Adipocyte (in vitro differentiated cells): Measurements from ENCODE around the gene GNB1.

Experiments used
- DNase-seq: peaks from one replicate; pipeline ENCODE4 v3.0.0-alpha.2; 2015; ENCODE audit warnings: low read depth
- H3K27me3 ChIP-seq: replicated peaks from 2 replicates; pipeline ENCODE4 v1.7.0; 2013; ENCODE audit warnings: mild to moderate bottlenecking, low read length, moderate library complexity; ENCODE audit not compliant: control insufficient read depth, insufficient read depth
- H3K36me3 ChIP-seq: 2 replicates; pipeline ENCODE4 v1.7.0; 2013; ENCODE audit warnings: low read length, mild to moderate bottlenecking, moderate library complexity; ENCODE audit not compliant: control insufficient read depth, insufficient read depth, severe bottlenecking
- H3K4me1 ChIP-seq: 2 replicates; pipeline ENCODE4 v1.7.0; 2013; ENCODE audit warnings: mild to moderate bottlenecking, low read length, moderate library complexity; ENCODE audit not compliant: control insufficient read depth, insufficient read depth
- H3K4me3 ChIP-seq: 2 replicates; pipeline ENCODE4 v1.7.0; 2013; ENCODE audit warnings: mild to moderate bottlenecking, low read length, moderate library complexity
- H3K9ac ChIP-seq: 2 replicates; pipeline ENCODE4 v1.7.0; 2013; ENCODE audit warnings: mild to moderate bottlenecking, low read length, moderate library complexity
- H3K9me3 ChIP-seq: 2 replicates; pipeline ENCODE4 v1.7.0; 2013; ENCODE audit warnings: mild to moderate bottlenecking, low read length, moderate library complexity; ENCODE audit not compliant: control insufficient read depth

The GNB1 gene

DNA sequence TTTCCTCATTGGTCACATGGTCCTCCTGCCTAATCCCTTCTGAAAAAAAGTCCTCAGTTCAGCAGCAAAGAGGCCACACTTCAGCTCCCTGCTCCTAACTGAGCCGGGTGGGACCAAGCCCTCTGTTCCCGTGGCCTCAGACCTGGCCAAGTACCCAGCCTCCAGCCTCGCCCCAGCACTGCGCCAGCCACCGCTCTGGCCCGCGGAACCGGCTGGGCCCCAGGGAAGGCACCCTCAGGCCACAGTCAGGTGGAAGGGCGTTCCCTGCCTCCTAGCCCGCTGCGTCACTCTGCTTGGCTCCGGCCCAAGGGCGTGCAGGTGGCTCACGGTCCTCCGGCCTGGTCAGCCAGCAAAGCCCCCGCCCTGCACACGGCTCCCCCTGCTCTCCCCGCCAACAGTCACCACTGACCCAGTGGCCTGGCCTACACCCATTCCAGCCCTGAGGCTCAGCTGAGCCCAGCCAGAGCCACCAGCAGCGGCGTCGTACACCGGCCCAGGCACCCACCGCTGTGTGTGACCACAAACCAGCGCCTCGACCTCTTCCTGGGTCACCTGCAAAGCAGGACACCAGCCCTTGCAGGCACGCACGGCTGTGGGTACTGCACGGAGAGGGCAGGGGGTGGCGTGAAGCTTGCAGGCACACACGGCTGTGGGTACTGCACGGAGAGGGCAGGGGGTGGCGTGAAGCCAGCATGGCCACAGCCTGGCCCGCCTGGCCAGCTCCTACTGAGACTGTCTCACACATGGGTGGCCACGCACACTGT, 132.0 kb downstream of the GNB1 start:
- no peaks in the 10 kb centered on the region for H3K9me3 ChIP-seq
- H3K27me3 ChIP-seq, result no peaks in the 10 kb centered on the region
- H3K9ac ChIP-seq, result no peak overlapping the region
- H3K36me3 ChIP-seq, result peaks cover 80% of the 10 kb centered on the region
- H3K4me3 ChIP-seq, result no peak overlapping the region
- H3K4me1 ChIP-seq, result peaks cover 18% of the 10 kb centered on the region
- DNase-seq, result no peak

GRCh38 chr1:1758059-1758621, 132.7 kb downstream of the GNB1 start:
- DNase-seq, result no peak
- no peak overlapping the region for H3K4me3 ChIP-seq
- H3K9me3 ChIP-seq, result no peaks in the 10 kb centered on the region
- peaks cover 82% of the 10 kb centered on the region for H3K36me3 ChIP-seq
- no peaks in the 10 kb centered on the region for H3K27me3 ChIP-seq
- peaks cover 14% of the 10 kb centered on the region for H3K4me1 ChIP-seq
- H3K9ac ChIP-seq, result no peak overlapping the region

GRCh38 chr1:1757422-1758058, 133.3 kb downstream of the GNB1 start:
- H3K9ac ChIP-seq, result no peak overlapping the region
- peaks cover 87% of the 10 kb centered on the region for H3K36me3 ChIP-seq
- no peaks in the 10 kb centered on the region for H3K27me3 ChIP-seq
- no peak for DNase-seq
- H3K4me1 ChIP-seq, result peaks cover 14% of the 10 kb centered on the region
- no peak overlapping the region for H3K4me3 ChIP-seq
- no peaks in the 10 kb centered on the region for H3K9me3 ChIP-seq

- H3K27me3 ChIP-seq, result no peaks in the 10 kb centered on the region
- H3K9me3 ChIP-seq, result no peaks in the 10 kb centered on the region
- peaks cover 88% of the 10 kb centered on the region for H3K36me3 ChIP-seq
- no peak overlapping the region for H3K4me3 ChIP-seq
- no peak overlapping the region for H3K9ac ChIP-seq
- peaks cover 14% of the 10 kb centered on the region for H3K4me1 ChIP-seq
- DNase-seq, result no peak
Observed at GRCh38 chr1:1756661-1757421, 134.0 kb downstream of the GNB1 start.

GRCh38 chr1:1755852-1756251, 135.0 kb downstream of the GNB1 start:
- no peak for DNase-seq
- no peak overlapping the region for H3K4me3 ChIP-seq
- no peaks in the 10 kb centered on the region for H3K9me3 ChIP-seq
- H3K36me3 ChIP-seq, result peaks cover 78% of the 10 kb centered on the region
- H3K27me3 ChIP-seq, result no peaks in the 10 kb centered on the region
- no peak overlapping the region for H3K9ac ChIP-seq
- H3K4me1 ChIP-seq, result peaks cover 14% of the 10 kb centered on the region

DNA sequence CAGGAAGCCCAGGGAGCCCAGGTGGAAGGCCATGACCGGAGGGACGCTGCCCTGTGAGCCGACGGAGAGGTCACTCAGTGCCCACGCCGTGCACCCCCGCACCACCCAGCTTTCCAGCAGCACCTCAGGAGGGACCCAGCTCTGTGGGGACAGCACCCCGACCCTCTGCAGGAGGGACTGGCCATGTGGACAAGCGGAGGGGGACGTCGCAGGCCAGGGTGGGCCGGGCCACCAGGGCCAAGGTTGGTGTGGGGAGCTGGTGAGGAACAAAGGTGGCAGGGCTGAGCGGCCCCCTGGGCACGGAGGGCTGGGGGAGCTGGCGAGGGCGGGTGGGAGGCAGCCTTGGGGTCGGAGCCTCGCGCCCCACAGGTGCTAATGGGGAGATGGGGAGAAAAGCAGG, 135.5 kb downstream of the GNB1 start:
- no peaks in the 10 kb centered on the region for H3K9me3 ChIP-seq
- no peak overlapping the region for H3K9ac ChIP-seq
- no peak overlapping the region for H3K4me3 ChIP-seq
- peaks cover 74% of the 10 kb centered on the region for H3K36me3 ChIP-seq
- DNase-seq, result no peak
- peaks cover 14% of the 10 kb centered on the region for H3K4me1 ChIP-seq
- no peaks in the 10 kb centered on the region for H3K27me3 ChIP-seq

- Histone ChIP-seq H3K4me3 (no peak overlapping the region), H3K4me1 (peaks cover 14% of the 10 kb centered on the region), H3K9me3 (no peaks in the 10 kb centered on the region), H3K27me3 (no peaks in the 10 kb centered on the region), H3K36me3 (peaks cover 62% of the 10 kb centered on the region), H3K9ac (no peak overlapping the region)
- DNase-seq, result no peak
Observed at GRCh38 chr1:1754051-1754815, 136.7 kb downstream of the GNB1 start.

DNA sequence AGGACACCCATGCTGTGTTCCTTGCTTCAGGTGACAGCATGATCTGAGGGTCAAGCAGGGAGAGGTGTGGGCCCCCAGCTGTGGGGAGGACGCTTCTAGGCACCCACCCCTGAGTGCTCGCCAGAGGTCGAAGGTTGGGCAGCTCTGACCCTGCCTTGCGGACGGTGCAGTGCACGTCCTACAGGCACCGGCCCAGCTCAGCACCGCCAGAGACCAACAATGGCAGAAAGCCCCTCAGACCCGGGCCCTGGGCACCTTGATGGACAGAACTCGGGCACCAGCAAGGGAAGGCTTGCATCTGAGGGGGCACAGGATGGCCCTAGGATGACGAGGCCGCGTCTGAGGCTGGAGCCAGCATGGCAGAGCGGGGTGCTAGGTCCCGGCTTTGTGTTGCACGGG, 137.3 kb downstream of the GNB1 start:
- peaks cover 8% of the 10 kb centered on the region for H3K4me1 ChIP-seq
- no peak overlapping the region for H3K9ac ChIP-seq
- no peaks in the 10 kb centered on the region for H3K27me3 ChIP-seq
- H3K4me3 ChIP-seq, result no peak overlapping the region
- DNase-seq, result no peak
- H3K36me3 ChIP-seq, result peaks cover 57% of the 10 kb centered on the region
- no peaks in the 10 kb centered on the region for H3K9me3 ChIP-seq

- H3K4me3 ChIP-seq, result no peak overlapping the region
- no peak overlapping the region for H3K9ac ChIP-seq
- no peaks in the 10 kb centered on the region for H3K27me3 ChIP-seq
- peaks cover 2% of the 10 kb centered on the region for H3K4me1 ChIP-seq
- DNase-seq, result no peak
- no peaks in the 10 kb centered on the region for H3K9me3 ChIP-seq
- H3K36me3 ChIP-seq, result peaks cover 54% of the 10 kb centered on the region
Observed at GRCh38 chr1:1752636-1753606, 138.0 kb downstream of the GNB1 start.

DNA sequence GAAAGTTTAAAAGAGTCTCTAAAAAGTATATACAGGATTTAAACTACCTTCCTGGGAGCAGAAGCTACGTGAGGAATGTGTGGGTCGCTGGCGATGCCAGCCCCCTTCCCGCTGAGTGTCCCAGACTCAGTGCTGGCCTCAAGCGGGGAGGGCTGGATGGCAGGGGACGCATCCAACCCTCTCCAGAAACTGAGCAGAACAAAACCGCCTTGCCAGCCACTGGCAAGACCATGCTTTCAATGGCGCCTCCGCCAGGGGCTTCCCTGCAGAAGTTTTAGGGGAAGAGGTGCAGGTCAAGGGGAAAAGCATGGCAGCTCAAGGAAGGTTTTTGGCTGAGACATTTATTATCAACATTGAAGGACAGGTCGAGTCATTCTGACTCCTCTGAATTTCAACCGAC, 138.7 kb downstream of the GNB1 start:
- DNase-seq, result no peak
- Histone ChIP-seq H3K9me3 (no peaks in the 10 kb centered on the region), H3K4me3 (no peak overlapping the region), H3K36me3 (peaks cover 48% of the 10 kb centered on the region), H3K9ac (no peak overlapping the region), H3K27me3 (no peaks in the 10 kb centered on the region), H3K4me1 (no peaks in the 10 kb centered on the region)
